ENCODE measurements around the gene OR1L1.

The OR1L1 gene

GRCh38 chr9:122661416-122661815, at the start of gene OR1L1:
TSS of gene OR1L1 (plus strand) at chr9:122661716. CDS start at chr9:122661716, 0 bp downstream.
- DNase-seq: no peak

GRCh38 chr9:122614362-122614761, 47.2 kb upstream of the OR1L1 start, which contains the start of gene OR1Q1:
TSS of gene OR1Q1 (plus strand) at chr9:122614738. CDS start at chr9:122614738, 0 bp downstream.
- no peak for DNase-seq

- DNase-seq: no peak
Observed at GRCh38 chr9:122619996-122620395, 41.5 kb upstream of the OR1L1 start.

- DNase-seq: no peak
Observed at GRCh38 chr9:122642226-122642625, 19.3 kb upstream of the OR1L1 start.

GRCh38 chr9:122656378-122656777, 5.1 kb upstream of the OR1L1 start:
- no peak for DNase-seq

GRCh38 chr9:122657527-122657926, 4.0 kb upstream of the OR1L1 start, which contains the start of gene OR1B1:
TSS of gene OR1B1 (minus strand) at chr9:122657627.
- no peak for DNase-seq

GRCh38 chr9:122672481-122672880, 11.0 kb downstream of the OR1L1 start:
- DNase-seq: no peak

GRCh38 chr9:122684851-122685250, 23.3 kb downstream of the OR1L1 start:
- DNase-seq: no peak

GRCh38 chr9:122695696-122696095, 34.2 kb downstream of the OR1L1 start:
- no peak for DNase-seq
